HK-2 (cell line): ENCODE measurements around the gene SYNPR.

Source experiments
- DNase-seq: peaks from one replicate; pipeline ENCODE4 v3.0.0-alpha.2; 2018; ENCODE audit not compliant: unreplicated experiment

SYNPR gene

DNA sequence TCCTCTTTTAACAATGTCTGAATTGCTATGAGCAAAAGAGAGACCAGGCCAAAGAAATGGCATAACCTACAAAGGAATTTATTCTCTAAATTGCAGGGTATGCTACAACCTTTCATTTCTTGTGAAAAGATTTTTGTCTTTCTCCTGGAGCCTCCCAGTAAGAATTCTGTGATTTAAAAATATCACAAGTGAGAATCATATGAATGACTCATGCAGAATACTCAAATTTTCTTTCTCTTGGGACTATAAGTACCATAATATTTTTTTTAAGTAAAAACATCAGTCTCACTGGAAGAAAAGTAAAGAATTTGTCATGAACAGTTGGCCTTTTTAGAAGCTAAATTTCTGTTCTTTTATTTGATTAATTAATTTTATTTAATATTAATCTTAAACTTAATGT lies 26.3 kb downstream of the SYNPR start:
- no peak for DNase-seq

DNA sequence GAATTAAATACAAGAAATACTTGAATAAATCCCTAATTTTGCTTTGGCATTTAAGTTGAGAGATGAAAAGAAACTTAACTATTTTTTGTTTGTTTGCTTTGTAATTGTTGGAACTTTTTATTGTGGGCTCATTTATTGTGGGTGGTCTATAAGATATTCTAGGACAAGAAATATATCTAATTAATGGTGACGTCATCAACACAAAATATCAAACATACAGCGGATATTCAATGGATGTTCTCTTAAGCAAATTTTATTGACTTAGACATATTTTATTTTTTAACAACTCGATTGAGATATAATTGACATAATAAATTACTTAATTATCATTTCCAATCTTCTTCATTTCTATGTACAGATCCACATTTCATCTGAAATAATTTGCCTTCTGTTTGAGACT lies 30.0 kb downstream of the SYNPR start:
- DNase-seq: no peak

DNA sequence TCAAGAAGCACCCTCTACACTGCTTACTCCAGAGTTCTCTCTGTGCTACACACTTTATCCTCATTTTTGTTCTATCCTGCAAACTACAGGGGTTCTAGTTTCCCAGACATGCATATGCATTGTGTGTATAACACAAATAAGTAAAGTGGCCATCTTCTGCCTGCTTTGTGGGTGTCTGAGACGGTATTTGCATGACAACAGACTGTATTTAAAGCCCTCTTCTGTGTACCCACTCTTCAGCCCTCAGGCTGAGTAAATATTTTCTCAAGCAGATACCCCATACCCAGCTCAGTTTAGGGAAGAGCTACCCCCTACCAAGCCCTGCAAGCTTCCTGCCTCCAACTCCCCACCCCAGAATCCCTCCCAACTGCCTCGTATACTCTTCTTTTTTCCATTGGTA lies 31.7 kb downstream of the SYNPR start:
- DNase-seq: no peak

DNA sequence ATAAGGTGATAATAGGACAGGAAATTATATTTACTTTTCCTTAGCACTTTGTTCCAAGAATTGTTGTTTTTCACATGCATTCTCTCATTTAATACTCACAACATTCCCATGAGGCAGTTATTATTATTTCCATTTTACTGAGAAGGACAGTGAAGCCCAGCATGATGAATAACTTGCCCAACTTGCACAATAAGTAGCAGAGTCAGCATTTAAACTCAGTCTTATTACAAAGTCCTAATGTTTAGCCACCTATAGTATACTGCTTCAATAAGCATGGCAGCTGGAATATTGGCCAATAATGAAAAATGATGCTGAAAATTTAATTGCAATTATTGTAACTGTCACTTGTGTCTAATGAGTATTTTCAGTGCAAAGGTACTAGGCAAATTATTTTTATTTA lies 45.7 kb downstream of the SYNPR start:
- no peak for DNase-seq

DNA sequence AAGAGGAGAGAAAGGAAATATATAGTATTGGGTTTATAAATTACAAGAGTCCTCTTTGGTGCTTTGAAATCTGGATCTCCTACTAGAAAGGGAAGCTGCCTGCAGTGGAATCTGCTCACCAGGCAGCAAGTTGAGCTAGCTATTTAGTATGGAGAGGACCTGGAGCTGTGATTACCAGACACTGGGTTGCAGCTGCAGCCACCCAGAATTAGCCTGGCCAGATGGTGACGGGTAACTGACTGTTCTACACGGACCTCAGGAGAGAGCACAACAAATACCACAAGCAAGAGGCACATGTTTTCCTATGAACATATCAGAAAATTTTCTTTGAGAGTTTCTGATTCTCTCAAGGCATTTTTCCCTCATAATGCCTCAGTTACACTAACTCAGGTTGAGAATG lies 46.5 kb downstream of the SYNPR start:
- DNase-seq: no peak

DNA sequence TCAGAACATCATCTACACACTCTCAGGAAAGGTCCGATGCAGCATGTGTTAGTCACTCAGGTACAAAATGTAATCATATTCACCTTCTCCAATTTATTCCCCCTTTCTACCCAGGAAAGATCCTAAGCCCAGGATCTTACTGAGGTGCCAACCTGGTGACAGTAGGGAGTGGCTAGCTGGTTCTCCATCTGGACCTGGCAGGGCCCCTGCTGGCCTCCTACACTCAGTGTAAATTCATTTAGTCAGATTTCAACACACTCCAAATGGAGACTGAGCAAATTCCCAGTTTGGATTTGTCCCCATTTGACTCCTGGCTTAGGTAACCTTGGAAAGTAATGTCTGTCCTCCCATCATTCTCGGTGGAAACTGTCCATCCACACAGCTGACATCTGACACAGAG lies 47.3 kb downstream of the SYNPR start:
- no peak for DNase-seq

DNA sequence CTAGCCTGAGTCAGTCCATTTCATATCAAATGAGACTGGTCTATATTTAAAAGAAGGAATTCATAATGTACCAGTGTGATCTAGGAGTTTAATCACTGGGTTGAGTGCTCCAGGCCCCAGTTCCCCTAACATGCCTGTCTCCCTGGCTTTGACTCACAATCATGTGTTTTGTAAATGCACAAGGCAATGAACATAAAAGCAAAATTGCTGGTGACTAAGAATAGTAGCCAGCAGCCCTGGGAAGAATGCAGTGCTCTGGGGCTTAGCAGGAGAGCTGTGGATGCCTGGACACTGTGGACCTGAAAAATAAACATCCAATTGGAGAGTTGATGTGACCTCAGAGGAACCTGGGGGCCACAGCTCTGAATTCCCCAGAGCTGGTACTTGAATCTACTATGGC lies 50.3 kb downstream of the SYNPR start:
- no peak for DNase-seq

DNA sequence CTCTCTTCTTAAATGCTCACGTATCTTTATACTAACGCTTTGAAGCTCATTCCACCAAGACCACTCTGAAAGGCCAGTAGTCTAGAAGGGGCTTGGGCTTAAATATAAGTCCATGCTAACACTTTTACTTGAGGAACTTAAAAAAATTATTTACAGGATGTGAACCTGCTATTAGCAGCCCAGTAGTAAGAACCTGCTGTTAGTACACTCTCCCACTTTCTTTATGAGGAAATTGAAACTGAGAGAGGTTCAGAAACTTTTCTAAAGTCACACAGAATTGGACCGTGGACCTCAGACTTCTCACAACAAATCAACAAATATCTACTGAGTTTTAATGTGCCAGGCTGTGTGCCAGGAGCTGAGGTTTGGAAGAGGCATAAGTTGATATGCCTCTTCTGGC lies 53.4 kb downstream of the SYNPR start:
- no peak for DNase-seq

DNA sequence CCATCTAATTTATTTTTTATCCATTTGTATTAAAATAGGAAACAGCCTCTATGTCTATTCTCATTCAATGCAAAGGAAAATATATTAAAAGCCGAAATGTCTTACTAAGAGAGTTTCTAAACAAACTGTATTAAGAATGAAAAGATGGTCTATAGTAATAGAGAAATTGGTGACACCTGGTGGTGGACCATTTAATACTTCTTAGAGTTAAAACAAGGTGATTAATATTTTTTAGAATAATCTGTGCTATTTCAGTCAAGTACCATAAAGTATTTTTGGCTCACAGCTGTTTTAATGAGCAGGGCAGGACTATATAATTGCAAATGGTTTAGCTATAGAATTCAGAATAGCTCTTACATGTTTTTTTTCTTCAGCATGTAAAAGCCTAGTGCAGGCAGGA lies 55.7 kb downstream of the SYNPR start:
- DNase-seq: no peak

DNA sequence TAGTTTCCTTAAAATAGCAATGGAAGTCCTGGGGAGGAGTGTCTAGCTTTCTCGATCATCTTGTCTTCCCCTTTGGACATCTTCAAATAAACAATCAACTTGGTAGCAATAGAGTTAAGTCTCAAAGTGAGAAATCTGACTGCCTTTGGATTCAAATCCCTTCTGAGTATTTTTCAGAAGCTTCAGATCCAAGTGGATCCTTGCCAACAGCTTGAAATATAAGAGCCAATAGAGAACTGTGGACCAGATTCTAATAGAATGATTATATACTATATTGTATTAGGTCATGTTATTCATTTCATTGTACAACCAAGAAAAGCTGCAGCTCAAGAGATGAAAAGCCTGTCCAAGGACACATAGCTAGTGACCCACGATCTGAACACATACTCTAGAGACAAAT lies 60.2 kb downstream of the SYNPR start:
- no peak for DNase-seq

DNA sequence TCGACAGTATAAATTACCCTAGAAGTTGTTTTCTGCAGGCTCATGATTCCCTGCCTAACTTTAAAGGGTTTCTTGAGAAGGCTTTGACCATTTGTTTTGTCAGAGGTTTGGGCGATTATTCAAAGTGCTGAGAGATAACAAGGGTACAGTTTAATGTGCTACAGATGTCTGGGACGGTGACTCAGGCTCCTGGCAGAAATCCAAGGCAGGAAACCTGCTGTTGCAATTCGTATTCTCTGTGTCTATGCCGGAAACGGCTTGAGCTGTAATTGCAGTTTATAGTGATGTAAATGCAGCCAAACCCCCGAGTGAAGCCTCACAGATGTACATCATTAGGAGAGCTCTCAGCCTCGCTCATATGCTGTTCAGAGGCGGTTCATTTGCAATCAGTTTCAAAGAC lies 65.6 kb downstream of the SYNPR start:
- DNase-seq: peak; percentile 56

DNA sequence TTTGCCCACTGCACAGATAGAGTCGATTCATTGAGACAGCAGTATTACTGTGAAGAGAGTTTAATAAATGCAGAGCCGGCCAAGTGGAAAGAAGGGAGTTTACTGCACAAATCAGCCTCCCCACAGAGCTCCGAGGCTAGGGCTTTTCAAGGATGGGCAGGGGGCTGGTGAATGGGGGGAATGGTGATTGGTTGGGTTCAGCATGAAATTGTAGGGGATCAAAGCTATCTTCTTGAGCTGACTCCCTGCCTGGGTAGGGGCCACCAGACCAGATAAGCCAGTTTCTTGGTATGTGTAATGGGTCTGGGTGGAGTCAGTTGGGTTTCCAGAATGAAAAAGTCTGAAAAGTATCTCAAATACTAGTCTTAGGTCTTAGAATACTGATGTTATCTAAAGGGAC lies 66.6 kb downstream of the SYNPR start:
- no peak for DNase-seq

DNA sequence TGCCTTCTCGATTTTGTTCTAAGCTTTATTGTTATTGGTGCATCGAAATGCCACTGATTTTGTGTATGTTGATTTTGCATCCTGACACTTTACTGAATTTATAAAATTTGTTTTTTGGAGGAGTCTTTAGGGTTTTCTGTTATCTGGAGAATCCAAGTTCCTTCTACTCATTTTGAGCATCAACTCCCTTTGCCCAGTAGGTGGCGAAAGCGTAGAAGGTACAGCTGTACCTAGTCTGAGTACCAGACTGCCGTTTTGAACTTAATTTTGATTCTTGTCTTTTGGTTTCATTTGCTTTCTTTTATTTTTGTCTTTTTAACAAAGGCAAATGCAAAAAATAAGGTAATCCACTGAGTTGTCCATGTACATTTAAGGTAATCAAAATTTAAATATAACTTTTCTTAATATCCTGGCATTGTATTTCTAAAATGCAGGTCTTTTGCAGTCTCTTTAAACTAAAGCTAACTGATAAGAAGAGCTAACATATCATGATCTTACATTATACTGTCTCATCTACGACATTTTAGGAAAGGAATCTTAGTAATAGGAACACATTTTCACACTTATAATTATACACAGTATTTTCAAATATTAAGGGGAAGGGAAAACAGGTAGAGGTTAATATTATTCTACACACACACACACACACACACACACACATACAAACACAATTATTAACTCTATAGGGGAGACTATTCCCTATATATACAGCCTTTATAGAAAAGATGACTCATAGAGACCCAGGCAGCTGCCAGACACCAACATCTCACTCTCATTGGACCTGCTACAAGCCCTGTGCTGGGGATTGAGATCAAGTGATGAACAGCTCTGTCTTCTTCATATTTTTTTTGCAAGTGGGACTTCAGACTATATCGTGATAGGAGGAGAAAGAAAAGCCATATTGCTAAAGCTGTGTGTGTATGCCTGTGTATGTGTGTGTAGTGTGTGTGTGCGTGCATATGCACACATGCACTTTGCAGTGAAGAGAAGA lies 71.8 kb downstream of the SYNPR start:
- DNase-seq: peak; percentile 16

DNA sequence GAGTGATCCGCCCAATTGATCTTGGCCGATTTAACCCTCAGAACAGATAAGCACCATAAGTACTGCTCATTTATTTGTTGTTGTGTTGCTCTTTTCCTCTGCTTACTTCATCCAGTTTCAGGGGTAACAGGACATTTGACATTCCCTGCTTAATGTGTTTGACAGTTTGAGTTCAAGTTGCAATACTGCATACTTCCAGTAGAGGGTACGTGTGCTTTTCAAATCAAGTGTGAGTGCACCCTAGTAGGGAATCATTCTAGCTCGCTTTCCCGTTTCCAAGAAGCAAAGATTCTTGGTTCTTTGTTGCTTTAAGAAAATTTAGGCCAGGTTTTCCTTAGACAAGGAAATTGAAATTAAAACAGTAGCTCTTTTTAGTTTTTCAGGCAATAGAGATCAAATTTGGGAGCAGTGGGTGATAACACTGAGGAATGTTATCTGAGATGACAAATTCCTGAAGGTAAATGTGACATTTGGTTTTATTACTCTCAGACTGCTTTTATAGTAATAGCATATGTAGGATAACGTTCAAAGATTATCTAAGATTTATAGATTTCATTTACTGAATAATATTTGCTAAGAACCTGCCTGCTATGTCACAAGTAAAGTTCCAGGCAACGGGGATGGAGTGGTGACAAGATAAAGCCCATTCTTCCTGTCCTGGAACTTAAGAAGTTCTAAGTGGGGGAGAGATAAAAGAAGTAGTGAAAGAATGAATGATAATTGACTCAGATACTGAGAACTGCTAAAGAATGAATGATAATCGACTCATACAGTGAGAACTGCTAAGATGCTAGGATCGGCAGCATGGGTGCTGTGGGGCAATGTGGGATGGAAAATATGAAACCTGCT lies 73.3 kb downstream of the SYNPR start:
- DNase-seq: no peak

DNA sequence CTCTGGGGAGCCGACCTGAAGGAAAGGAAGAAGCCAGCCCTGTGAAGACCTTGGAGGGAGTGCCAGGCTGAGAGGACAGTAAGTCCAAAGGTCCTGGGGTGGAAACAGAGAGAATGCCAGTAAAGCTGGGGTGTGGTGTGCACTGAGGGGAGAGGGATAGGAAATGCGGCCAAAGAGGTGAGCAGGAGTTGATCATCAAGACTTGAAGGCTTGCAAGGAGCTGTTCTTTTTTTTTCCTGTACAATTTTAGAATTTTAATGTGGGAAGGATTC lies 73.8 kb downstream of the SYNPR start:
- DNase-seq: no peak

DNA sequence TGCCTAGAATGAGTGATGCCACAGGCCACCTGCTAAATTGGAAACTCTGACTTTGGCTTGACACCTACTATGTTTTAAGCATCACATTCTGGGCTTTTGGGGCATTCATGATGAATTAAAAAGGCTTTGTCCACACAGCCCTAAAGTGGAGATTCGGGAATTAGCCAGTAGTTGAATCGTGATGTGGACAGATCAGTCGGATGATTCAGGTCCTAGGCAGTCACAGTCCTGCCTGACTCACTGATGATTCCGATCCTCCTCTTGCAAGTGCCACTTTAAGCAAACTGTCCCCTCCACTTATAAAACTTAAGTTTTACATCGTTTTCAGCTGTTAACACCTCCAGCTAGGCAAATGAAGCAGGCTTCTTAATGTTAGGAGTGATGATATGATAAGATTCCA lies 75.3 kb downstream of the SYNPR start:
- peak; percentile 20 for DNase-seq

DNA sequence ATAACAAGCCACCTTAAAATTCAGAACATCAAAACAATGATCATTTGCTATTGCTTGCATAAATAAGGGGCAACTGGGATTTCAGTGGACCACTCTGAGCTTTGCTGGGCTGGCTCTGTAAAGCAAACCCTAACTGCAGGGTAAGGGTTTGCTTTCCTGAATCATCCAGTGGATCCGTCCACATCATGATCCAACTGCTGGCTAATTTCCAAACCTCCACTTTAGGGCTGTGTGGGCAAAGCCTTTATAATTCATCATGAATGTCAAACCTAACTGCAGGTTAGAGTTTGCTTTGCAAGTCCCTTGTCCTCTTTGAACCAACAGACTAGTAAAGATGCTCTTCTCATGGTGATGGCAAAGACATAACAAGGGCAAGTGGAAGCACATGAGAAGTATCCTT lies 76.1 kb downstream of the SYNPR start:
- DNase-seq: no peak

DNA sequence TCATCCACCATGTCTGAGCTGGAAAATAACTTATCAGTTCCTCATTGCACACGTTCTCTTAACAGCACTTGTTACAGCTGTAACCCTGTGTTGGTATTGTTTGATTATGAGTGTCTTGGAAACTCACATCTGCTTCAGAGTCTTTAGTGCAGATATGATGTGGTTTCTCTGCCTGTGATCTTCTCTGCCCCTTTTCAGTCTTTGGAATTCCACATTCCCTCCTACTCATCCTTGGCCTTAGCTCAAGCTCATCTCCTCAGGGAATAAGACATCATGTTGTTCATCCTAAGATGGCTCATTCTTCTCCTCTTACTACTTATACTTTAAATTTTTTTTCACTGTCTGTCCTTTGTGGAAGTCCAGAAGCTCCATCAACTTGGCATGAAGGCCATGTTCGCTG lies 77.7 kb downstream of the SYNPR start:
- no peak for DNase-seq

DNA sequence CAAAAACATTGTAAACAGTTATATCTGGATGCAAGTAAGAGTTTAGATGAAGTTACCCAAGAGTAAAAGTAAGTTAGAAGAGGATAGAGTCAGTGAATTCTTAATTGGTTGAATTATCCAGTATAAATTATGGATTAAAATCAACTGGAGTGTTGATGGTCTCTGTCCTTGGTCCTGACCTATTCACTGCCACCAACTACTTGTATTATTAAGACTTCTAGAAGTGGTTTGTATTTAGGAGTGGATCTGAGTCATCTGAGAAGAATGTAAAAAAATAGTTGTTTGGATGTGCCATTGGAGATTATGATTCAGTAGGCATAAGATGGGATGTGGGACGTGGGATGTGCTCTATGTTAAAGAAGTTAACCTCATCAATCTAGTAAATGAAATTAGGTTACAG lies 86.4 kb downstream of the SYNPR start:
- no peak for DNase-seq

DNA sequence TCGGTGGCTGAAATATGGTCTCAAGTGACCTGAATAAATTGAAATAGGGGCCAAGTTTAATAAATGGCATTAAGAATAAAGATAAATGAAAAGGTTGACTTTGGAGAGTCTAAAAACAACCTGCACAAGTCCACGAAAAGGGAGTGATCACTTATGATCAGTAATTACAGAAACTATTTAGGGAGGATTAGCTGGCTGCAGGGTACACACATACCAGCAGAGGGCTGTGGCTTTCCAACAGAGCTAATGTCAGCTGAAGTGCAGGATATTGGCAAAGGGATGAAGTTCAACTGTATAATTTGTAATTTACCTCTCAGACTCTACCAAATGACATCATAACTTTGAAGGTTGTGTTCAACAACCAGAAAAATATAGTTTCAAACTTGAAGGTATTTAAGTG lies 86.8 kb downstream of the SYNPR start:
- no peak for DNase-seq

DNA sequence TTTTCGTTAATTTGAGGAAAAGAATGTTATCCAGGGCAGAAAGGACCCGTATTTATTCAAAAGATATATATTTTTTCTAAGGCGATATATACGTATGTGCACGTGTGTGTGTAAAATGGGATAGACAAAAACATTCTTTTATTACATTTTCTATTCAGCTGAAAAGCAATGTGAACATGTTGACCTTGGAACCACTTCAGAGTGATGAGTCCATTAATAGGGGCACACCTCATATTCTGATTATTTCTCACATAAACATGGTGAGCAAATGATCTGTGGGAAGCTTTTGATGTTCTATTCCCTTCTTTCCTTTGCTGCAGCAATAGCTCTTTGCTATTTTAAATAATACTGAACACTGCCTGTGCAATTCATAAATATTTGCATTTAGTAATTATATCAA lies 87.6 kb downstream of the SYNPR start:
- no peak for DNase-seq

DNA sequence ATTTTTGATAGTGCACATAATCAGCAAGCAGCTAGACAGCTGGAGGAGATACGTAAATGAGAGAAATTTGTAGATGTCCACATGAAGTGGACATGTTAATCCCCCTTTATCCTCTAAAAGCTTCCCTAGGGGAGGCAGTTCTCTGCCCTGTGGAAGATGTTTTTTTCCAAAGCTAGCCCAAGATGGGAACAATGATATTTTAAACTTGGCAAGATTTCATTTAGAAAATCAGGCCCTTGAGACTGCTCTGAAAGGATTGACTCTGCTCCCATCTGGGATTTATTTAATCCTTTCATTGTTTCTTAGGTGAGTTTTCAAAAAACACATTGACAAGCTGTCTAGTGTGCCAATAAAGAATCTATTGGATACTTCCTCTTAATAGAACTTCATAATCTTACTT lies 92.0 kb downstream of the SYNPR start:
- no peak for DNase-seq

DNA sequence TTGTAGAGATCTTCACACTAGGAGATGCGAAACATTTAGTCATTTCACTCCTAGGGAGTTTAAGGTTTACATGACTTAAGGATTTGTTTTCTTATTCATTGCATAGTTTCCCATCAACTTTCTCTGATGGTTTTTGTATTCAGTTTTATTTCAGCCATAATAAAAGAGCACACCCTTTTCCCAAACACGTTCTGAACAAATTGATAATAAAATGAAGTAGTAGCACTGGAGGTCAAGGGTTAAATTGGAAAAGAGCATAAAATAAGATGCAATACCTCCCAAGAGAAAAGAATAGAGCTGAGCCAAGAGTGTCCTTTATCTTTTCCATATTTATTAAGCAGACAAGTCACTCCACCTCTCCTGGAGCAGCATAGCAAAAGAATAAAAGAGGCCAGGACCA lies 104.9 kb downstream of the SYNPR start:
- no peak for DNase-seq
